Right forelimb (tissue), 1 donor: ENCODE data around the gene ELANE.
"Not testable (repeated sequence)": the region's sequence is repeated elsewhere in the genome, so short reads cannot be mapped to it uniquely, and the experiment has no call there.

Experiments used
- DNase-seq: peaks from one replicate; pipeline ENCODE4 v3.0.0-alpha.2; 2018

The ELANE gene

GRCh38 chr19:814152-815078 is 37.7 kb upstream of the ELANE start:
- DNase-seq = no peak

GRCh38 chr19:815079-815774 is 36.9 kb upstream of the ELANE start:
- DNase-seq = no peak

GRCh38 chr19:815775-816499 is 36.2 kb upstream of the ELANE start:
- DNase-seq = no peak

GRCh38 chr19:816500-816857 is 35.6 kb upstream of the ELANE start:
- no peak for DNase-seq

GRCh38 chr19:820212-820611 is 31.9 kb upstream of the ELANE start:
- not testable (repeated sequence) for DNase-seq

GRCh38 chr19:821231-821824 is 30.8 kb upstream of the ELANE start:
- DNase-seq = no peak

- no peak for DNase-seq
These were observed 30.1 kb upstream of the ELANE start, which contains the start of gene PLPPR3 for GRCh38 chr19:821825-822503. TSS of gene PLPPR3 (minus strand) at chr19:821955. CDS start at chr19:821559, 396 bp downstream.

- no peak for DNase-seq
These were observed 28.5 kb upstream of the ELANE start for GRCh38 chr19:823565-824121.

- no peak for DNase-seq
These were observed 27.2 kb upstream of the ELANE start for GRCh38 chr19:824885-825284.

- no peak for DNase-seq
These were observed 26.0 kb upstream of the ELANE start for GRCh38 chr19:825897-826644.

GRCh38 chr19:827314-827709 is 24.8 kb upstream of the ELANE start:
- no peak for DNase-seq

GRCh38 chr19:827710-828321 is 24.3 kb upstream of the ELANE start, which contains the start of gene AZU1:
TSS of gene AZU1 (plus strand) at chr19:827837. CDS start at chr19:827847, 10 bp downstream.
- no peak for DNase-seq

GRCh38 chr19:829129-829758 is 22.9 kb upstream of the ELANE start:
- DNase-seq = no peak

GRCh38 chr19:831407-832369 is 20.4 kb upstream of the ELANE start:
- no peak for DNase-seq

- no peak for DNase-seq
These were observed 17.9 kb upstream of the ELANE start for GRCh38 chr19:834216-834615.

GRCh38 chr19:835210-835810 is 16.8 kb upstream of the ELANE start:
- DNase-seq = no peak

GRCh38 chr19:840519-841206 is 11.4 kb upstream of the ELANE start, which contains the start of gene PRTN3:
TSS of gene PRTN3 (plus strand) at chr19:840999. CDS start at chr19:841009, 10 bp downstream.
- DNase-seq = no peak

- not testable (repeated sequence) for DNase-seq
These were observed 9.3 kb upstream of the ELANE start for GRCh38 chr19:842802-843179.
